Measurements from ENCODE around the gene NRAS. TPM values are rescaled to one million over a fixed set of nuclear protein-coding genes. Genes with fewer than 3 reads are reported as not detected.
A peak's percentile ranks its signal among the peaks of the same experiment; 100 is the strongest.

The NRAS gene
- total and polyA plus RNA-seq, 9 of the 15 experiments (the other 6 are each of a cell fraction or from before 2014, with no cell fraction given), result 40.7 to 94.5 (median 75.4) TPM

- TF ChIP-seq ZNF518B (CRISPR knock-in tag; IDR thresholded peaks at IDR 0.05), result no peak
- TF ChIP-seq CEBPZ (IDR thresholded peaks at IDR 0.05; ENCODE audit: borderline replicate concordance, low read depth, low read length), result no peak
- no peak for TF ChIP-seq RNF219 (CRISPR knock-in tag; IDR thresholded peaks at IDR 0.05)
- TF ChIP-seq ZBTB8A (IDR thresholded peaks at IDR 0.05; ENCODE audit: partially characterized antibody), result no peak
- TF ChIP-seq BACH1 (tag; IDR thresholded peaks at IDR 0.05), result no peak
- peak; percentile 97 for TF ChIP-seq PKNOX1 (IDR thresholded peaks at IDR 0.05)
- TF ChIP-seq ZFP91 (CRISPR knock-in tag; IDR thresholded peaks at IDR 0.05), result no peak
- TF ChIP-seq HDAC2 (IDR thresholded peaks at IDR 0.05), result no peak
- no peak for TF ChIP-seq MAFG (tag; conservative IDR thresholded peaks at IDR 0.05)
- TF ChIP-seq XRCC4 (IDR thresholded peaks at IDR 0.05; ENCODE audit: extremely low read depth, insufficient read depth, insufficient read length), result no peak
- no peak for TF ChIP-seq NR1H2 (CRISPR knock-in tag; IDR thresholded peaks at IDR 0.05)
- TF ChIP-seq NR2C2 (CRISPR knock-in tag; IDR thresholded peaks at IDR 0.05), result no peak
- TF ChIP-seq NR2C2 (tag; IDR thresholded peaks at IDR 0.05), result no peak
Measured at GRCh38 chr1:114670083-114671010, 46.2 kb downstream of the NRAS start (continued).
